CD4-positive, alpha-beta memory T cell (primary cell): Measurements from ENCODE around the gene NRG3. TPM values are rescaled to one million over a fixed set of nuclear protein-coding genes. Genes with fewer than 3 reads are reported as not detected.

Source experiments
- CTCF ChIA-PET: fragments of 350-600 bp; sonication (Branson Sonifier 250); formaldehyde crosslinking; loops from one replicate; lab custom pipeline; 2021; ENCODE audit warnings: inconsistent platforms; ENCODE audit not compliant: partially characterized antibody; lab: Charles Lee
- POLR2A ChIA-PET: fragments of 350-600 bp; sonication (Branson Sonifier 250); formaldehyde crosslinking; loops from one replicate; lab custom pipeline; 2021; ENCODE audit not compliant: partially characterized antibody; lab: Charles Lee
- DNase-seq, 5 donors: peaks; one replicate each; pipeline versions ENCODE4 v3.0.0 to v3.0.0-alpha.2; 2020 to 2022; ENCODE audit warnings: mixed read lengths in 1 of 5
- H3K27ac ChIP-seq: one replicate; pipeline ENCODE4 v1.7.0; 2013; ENCODE audit warnings: low read depth, low read length
- H3K27me3 ChIP-seq: 2 replicates; pipeline ENCODE4 v1.7.0; 2013; ENCODE audit warnings: mild to moderate bottlenecking, low read length, moderate library complexity; ENCODE audit not compliant: insufficient read depth
- H3K36me3 ChIP-seq: 2 replicates; pipeline ENCODE4 v1.7.0; 2013; ENCODE audit warnings: mild to moderate bottlenecking, low read length, moderate library complexity; ENCODE audit not compliant: insufficient read depth
- H3K4me1 ChIP-seq: 2 replicates; pipeline ENCODE4 v1.7.0; 2013; ENCODE audit warnings: mild to moderate bottlenecking, low read length, moderate library complexity; ENCODE audit not compliant: insufficient read depth
- H3K4me3 ChIP-seq, 2 donors: one replicate each; pipeline ENCODE4 v1.7.0; 2013; ENCODE audit warnings: low read length in 2 of 2, mild to moderate bottlenecking in 1 of 2
- H3K9me3 ChIP-seq, 2 donors: one replicate each; pipeline ENCODE4 v1.7.0; 2013; ENCODE audit warnings: low read length in 2 of 2, control low read depth in 1 of 2; ENCODE audit not compliant: control insufficient read depth in 1 of 2
- H3K27ac Mint-ChIP-seq, 7 donors: one replicate each; pipeline ENCODE4 v1.8.0; 2020 to 2021; ENCODE audit warnings: mixed read lengths in 7 of 7, mild to moderate bottlenecking in 6 of 7, inconsistent platforms in 3 of 7, moderate library complexity in 3 of 7
- H3K27me3 Mint-ChIP-seq, 2 donors: one replicate each; pipeline ENCODE4 v1.8.0; 2020 to 2021; ENCODE audit warnings: mixed read lengths in 2 of 2
- H3K36me3 Mint-ChIP-seq, 2 donors: one replicate each; pipeline ENCODE4 v1.8.0; 2020 to 2021; ENCODE audit warnings: mixed read lengths in 2 of 2, inconsistent platforms in 1 of 2, mild to moderate bottlenecking in 1 of 2
- H3K4me1 Mint-ChIP-seq, 4 donors: one replicate each; pipeline ENCODE4 v1.8.0; 2020 to 2021; ENCODE audit warnings: mixed read lengths in 4 of 4, mild to moderate bottlenecking in 1 of 4
- H3K4me3 Mint-ChIP-seq, 8 donors: one replicate each; pipeline ENCODE4 v1.8.0; 2020 to 2021; ENCODE audit warnings: mixed read lengths in 8 of 8, mild to moderate bottlenecking in 7 of 8, moderate library complexity in 6 of 8, inconsistent platforms in 3 of 8
- H3K9me3 Mint-ChIP-seq, 8 donors: one replicate each; pipeline ENCODE4 v1.8.0; 2020 to 2021; ENCODE audit warnings: mixed read lengths in 8 of 8, mild to moderate bottlenecking in 5 of 8, inconsistent platforms in 3 of 8, moderate library complexity in 1 of 8
- intact Hi-C: fragments of 100-400 bp; cut with micrococcal nuclease; formaldehyde crosslinking; loops from one replicate; pipeline ENCODE4 v1.15.1; 2023
- polyA plus RNA-seq, 2 donors: library from polyadenylated mRNA; unstranded; fragments of 300-500 nt; fragmentation: Illumina TruSeq; gene quantifications; one replicate each; pipeline ENCODE4 v1.2.3, GENCODE V29; 2021
- total RNA-seq, 2 experiments: library from RNA; stranded (reverse); gene quantifications; one replicate each; pipeline ENCODE4 v1.2.3, GENCODE V29; 2021

The NRG3 gene
- total and polyA plus RNA-seq, 4 experiments from 2014 or later: not detected

DNA sequence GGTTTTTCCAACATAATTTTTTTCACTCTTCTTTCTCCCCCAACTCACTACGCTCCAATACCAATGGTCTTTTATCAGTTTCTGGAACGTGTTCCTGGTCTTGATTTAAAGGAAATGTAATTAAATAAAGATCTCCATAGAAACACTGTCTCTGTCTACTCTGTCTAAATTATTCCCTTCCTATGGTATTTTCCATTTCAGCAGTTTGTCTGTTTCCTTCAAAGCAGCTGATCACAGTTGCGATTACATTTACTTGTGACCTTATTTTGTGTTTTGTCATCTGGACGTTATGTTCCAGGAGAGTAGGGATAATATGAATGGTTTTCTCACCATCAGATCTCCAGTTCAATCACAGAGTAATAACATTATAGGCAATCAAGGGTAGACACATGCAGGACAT is 359.2 kb downstream of the NRG3 start:
- Mint-ChIP-seq H3K9me3 (peaks cover 0 to 23% (median 8%) of the 10 kb centered on the region in 8 donors), H3K27ac (no peak overlapping the region), H3K36me3 (no peaks in the 10 kb centered on the region), H3K27me3 (no peaks in the 10 kb centered on the region), H3K4me1 (no peaks in the 10 kb centered on the region), H3K4me3 (no peak overlapping the region)
- H3K27ac ChIP-seq: no peak overlapping the region
- no peaks in the 10 kb centered on the region for H3K36me3 ChIP-seq
- no peak overlapping the region for H3K4me3 ChIP-seq
- ChIA-PET POLR2A (no interaction called here), CTCF (no interaction called here)
- no peaks in the 10 kb centered on the region for H3K4me1 ChIP-seq
- H3K9me3 ChIP-seq: no peaks in the 10 kb centered on the region
- intact Hi-C loops: no loop called here
- H3K27me3 ChIP-seq: no peaks in the 10 kb centered on the region
- no peak for DNase-seq

DNA sequence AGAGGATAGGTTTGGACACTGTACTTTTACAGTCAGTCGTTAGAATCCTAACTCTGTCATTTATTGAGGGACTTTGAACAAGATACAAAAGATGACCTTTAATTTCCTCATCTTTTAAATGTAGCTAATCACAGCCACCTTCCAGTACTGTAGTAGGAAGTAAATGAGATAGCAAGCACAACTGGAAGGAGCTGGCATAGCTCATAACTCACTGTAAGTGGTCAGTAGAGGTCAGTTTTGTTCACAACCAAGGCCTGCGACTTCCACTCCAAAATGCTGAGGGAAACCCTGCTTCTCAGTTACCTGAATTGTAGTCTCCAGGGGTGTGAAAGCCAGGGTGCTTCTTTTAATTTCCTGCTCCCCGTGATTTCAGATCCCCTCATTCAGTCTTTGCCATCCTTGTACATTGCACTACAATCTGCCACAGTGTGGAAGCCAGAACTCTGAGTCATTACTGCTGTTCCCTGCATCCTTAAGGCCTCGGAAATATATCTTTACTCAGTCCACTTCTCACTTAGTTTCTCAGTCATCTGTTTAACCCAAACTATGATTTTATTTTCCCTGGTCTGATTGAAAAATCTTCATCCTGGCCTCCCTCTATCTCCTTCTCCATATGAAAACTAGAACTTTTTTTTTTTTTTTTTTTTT is 361.2 kb downstream of the NRG3 start:
- H3K4me3 Mint-ChIP-seq: no peak overlapping the region
- Histone ChIP-seq H3K9me3 (no peaks in the 10 kb centered on the region), H3K4me3 (no peak overlapping the region), H3K4me1 (no peaks in the 10 kb centered on the region), H3K27me3 (no peaks in the 10 kb centered on the region), H3K27ac (no peak overlapping the region), H3K36me3 (no peaks in the 10 kb centered on the region)
- no peaks in the 10 kb centered on the region for H3K27me3 Mint-ChIP-seq
- DNase-seq: no peak
- POLR2A ChIA-PET: no interaction called here
- CTCF ChIA-PET: no interaction called here
- peaks cover 0 to 16% (median 7%) of the 10 kb centered on the region in 8 donors for H3K9me3 Mint-ChIP-seq
- H3K27ac Mint-ChIP-seq: no peak overlapping the region
- no peaks in the 10 kb centered on the region for H3K4me1 Mint-ChIP-seq
- H3K36me3 Mint-ChIP-seq: no peaks in the 10 kb centered on the region
- intact Hi-C loops: no loop called here

DNA sequence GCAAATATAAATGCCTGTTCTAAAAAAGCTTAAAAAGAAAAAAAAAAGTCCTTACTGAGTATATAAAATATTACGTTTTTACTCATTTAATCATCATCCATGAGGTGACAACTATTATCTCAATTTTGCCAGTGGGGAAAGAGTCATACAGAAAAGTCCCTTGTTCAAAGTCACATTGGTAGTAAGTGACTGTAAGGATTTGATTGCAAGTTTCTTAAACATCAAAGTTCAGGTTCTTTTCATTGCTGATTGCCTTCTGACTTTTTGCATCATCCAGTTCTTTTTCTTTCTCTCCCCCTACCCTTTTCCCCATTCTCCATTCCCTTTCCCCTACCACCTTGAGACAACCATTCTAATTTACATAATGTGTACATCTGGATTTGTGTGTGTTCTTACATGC is 363.3 kb downstream of the NRG3 start:
- intact Hi-C loops: no loop called here
- Mint-ChIP-seq H3K27me3 (no peaks in the 10 kb centered on the region), H3K9me3 (peaks cover 0 to 16% (median 6%) of the 10 kb centered on the region in 8 donors), H3K27ac (no peak overlapping the region), H3K4me3 (no peak overlapping the region), H3K4me1 (no peaks in the 10 kb centered on the region), H3K36me3 (no peaks in the 10 kb centered on the region)
- H3K4me1 ChIP-seq: no peaks in the 10 kb centered on the region
- no peaks in the 10 kb centered on the region for H3K9me3 ChIP-seq
- no peaks in the 10 kb centered on the region for H3K36me3 ChIP-seq
- no peaks in the 10 kb centered on the region for H3K27me3 ChIP-seq
- no peak for DNase-seq
- ChIA-PET CTCF (no interaction called here), POLR2A (no interaction called here)
- no peak overlapping the region for H3K27ac ChIP-seq
- no peak overlapping the region for H3K4me3 ChIP-seq

DNA sequence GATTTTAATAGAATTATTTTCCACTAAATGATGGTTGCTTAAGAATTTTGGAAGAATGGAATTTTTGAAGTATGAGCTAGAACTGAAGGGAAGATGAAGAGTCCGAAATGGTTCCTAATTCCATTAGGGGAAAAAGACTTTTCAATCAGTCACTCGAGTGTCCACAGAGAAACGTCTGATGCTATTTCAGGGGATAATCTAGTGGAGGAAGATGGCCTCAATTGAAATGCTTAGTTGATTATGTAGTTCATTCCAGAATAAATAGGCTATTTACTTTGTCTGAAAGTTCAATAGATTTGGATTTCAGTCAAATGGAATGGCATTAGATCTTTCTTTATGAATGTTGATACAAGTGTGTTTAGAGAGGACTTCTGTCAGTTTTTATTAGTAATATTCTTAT is 365.4 kb downstream of the NRG3 start:
- DNase-seq: no peak
- Mint-ChIP-seq H3K4me1 (no peaks in the 10 kb centered on the region), H3K27me3 (no peaks in the 10 kb centered on the region), H3K9me3 (peaks cover 0 to 15% (median 2%) of the 10 kb centered on the region in 8 donors), H3K36me3 (no peaks in the 10 kb centered on the region), H3K27ac (no peak overlapping the region), H3K4me3 (no peak overlapping the region)
- no peaks in the 10 kb centered on the region for H3K27me3 ChIP-seq
- H3K4me1 ChIP-seq: no peaks in the 10 kb centered on the region
- H3K27ac ChIP-seq: no peak overlapping the region
- no peaks in the 10 kb centered on the region for H3K36me3 ChIP-seq
- no peaks in the 10 kb centered on the region for H3K9me3 ChIP-seq
- intact Hi-C loops: no loop called here
- ChIA-PET CTCF (no interaction called here), POLR2A (no interaction called here)
- H3K4me3 ChIP-seq: no peak overlapping the region

DNA sequence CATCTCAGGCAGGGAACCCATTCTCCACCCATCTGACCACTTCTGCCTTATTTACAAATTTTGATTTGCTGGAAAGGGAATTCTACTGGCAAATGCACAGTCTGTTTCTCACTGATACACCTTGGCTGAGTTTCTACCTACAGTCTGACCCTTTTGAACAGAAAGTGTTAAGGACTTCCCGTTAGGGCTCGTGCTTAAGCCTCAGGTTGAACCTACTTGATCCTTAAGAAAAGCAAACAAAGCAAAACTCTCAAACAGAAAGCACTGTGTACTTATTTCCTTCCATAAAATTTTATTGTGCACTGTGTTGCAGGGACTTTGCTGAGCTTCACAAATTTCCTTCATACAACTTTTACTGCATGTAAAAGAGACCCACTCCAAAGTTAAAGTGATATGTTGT is 367.8 kb downstream of the NRG3 start:
- Histone ChIP-seq H3K36me3 (no peaks in the 10 kb centered on the region), H3K9me3 (no peaks in the 10 kb centered on the region), H3K27ac (no peak overlapping the region), H3K27me3 (no peaks in the 10 kb centered on the region), H3K4me1 (no peaks in the 10 kb centered on the region), H3K4me3 (no peak overlapping the region)
- ChIA-PET POLR2A (no interaction called here), CTCF (interaction anchor here (1.3 kb wide), 1 partner anchor 27 kb away, joined by 3 read pairs; no protein-coding TSS in a partner anchor)
- intact Hi-C loops: no loop called here
- H3K27ac Mint-ChIP-seq: no peak overlapping the region
- no peak overlapping the region for H3K4me3 Mint-ChIP-seq
- no peaks in the 10 kb centered on the region for H3K27me3 Mint-ChIP-seq
- H3K4me1 Mint-ChIP-seq: no peaks in the 10 kb centered on the region
- peaks cover 0 to 8% (median under 1%) of the 10 kb centered on the region in 8 donors for H3K9me3 Mint-ChIP-seq
- no peaks in the 10 kb centered on the region for H3K36me3 Mint-ChIP-seq
- no peak for DNase-seq

DNA sequence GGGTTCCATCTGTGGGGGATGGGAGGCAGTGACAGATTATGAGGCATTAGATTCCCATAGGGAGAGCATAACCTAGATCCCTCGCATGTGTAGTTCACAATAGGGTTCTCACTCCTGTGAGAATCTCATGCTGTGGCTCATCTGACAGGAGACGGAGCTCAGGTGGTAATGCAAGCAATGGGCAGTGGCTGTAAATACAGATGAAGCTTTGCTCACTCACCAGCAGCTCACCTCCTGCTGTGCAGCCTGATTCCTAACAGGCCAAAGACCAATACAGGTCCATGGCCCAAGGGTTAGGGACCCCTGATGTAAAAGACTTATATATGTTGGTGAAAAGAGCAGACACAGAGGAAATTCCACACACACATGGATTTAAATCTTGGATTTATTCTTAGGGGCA is 370.2 kb downstream of the NRG3 start:
- Histone ChIP-seq H3K27me3 (no peaks in the 10 kb centered on the region), H3K4me3 (no peak overlapping the region), H3K36me3 (no peaks in the 10 kb centered on the region), H3K4me1 (no peaks in the 10 kb centered on the region), H3K9me3 (no peaks in the 10 kb centered on the region), H3K27ac (no peak overlapping the region)
- Mint-ChIP-seq H3K27me3 (no peaks in the 10 kb centered on the region), H3K27ac (no peak overlapping the region), H3K9me3 (peaks cover 0 to 6% (median under 1%) of the 10 kb centered on the region in 8 donors), H3K4me1 (no peaks in the 10 kb centered on the region), H3K4me3 (no peak overlapping the region), H3K36me3 (no peaks in the 10 kb centered on the region)
- intact Hi-C loops: no loop called here
- ChIA-PET POLR2A (no interaction called here), CTCF (no interaction called here)
- DNase-seq: no peak

DNA sequence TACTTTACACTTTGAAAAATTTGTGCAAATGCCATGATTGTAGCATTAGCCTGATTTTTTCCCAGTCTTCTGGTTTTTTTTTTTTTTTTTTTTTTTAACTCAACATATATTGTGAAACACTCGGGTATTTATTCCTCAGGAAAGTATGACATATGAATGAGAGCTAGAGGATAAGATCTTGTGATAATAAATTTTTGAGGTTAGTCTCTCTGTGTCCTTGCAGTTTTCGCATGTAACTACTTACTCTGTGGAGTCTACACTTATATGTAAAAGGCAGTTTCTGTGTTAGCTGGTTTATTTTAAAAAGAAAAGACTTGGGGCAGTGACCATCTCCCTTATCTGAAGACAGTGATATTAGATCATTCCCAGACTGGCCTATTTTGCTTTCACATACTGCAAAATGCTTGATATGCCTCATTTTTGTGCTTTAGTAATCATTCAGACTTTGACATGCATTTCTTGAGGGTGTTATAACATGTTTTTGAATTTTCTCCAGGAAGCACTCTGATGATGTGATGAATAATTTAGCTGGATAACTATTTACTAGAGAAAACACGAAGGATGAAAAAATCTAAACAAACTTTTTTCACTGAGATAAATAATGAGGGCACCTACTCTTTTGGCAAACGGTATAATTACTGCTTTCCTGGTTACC is 371.0 kb downstream of the NRG3 start:
- DNase-seq: no peak
- Mint-ChIP-seq H3K4me3 (no peak overlapping the region), H3K4me1 (no peaks in the 10 kb centered on the region), H3K27me3 (no peaks in the 10 kb centered on the region), H3K27ac (no peak overlapping the region), H3K9me3 (peaks cover 0 to 6% (median 3%) of the 10 kb centered on the region in 8 donors), H3K36me3 (no peaks in the 10 kb centered on the region)
- no peak overlapping the region for H3K27ac ChIP-seq
- H3K9me3 ChIP-seq: no peaks in the 10 kb centered on the region
- H3K36me3 ChIP-seq: no peaks in the 10 kb centered on the region
- intact Hi-C loops: no loop called here
- H3K27me3 ChIP-seq: no peaks in the 10 kb centered on the region
- POLR2A ChIA-PET: no interaction called here
- H3K4me3 ChIP-seq: no peak overlapping the region
- CTCF ChIA-PET: no interaction called here
- no peaks in the 10 kb centered on the region for H3K4me1 ChIP-seq
